HepG2 (cell line): ENCODE measurements around the gene ZNF492. TPM values are rescaled to one million over a fixed set of nuclear protein-coding genes. Genes with fewer than 3 reads are reported as not detected.

Experiments
- ATAC-seq: fragments of 200-7000 bp; cut with Tn5 transposase; 3 replicates; pipeline ENCODE4 v1.9.1; 2020; ENCODE audit warnings: mild to moderate bottlenecking, moderate library complexity
- BruUV-seq: library from RNA; stranded (reverse); fragments of 400-500 nt; replicated peaks from 2 replicates; lab custom pipeline; 2021; lab: Mats Ljungman, UMichigan
- CTCF ChIA-PET: fragments of 300-600 bp; formaldehyde crosslinking; extraction: SDS; loops from one replicate; lab custom pipeline; 2021; ENCODE audit warnings: low total read pairs, inconsistent platforms, low intra/inter-chr PET ratio; lab: Yijun Ruan, JAX
- POLR2A ChIA-PET: fragments of 350-600 bp; sonication (Branson Sonifier 250); formaldehyde crosslinking; loops from one replicate; lab custom pipeline; 2020; ENCODE audit warnings: antibody characterized with exemption, inconsistent platforms; lab: Yijun Ruan, JAX
- DNase-seq: peaks from one replicate; pipeline ENCODE4 v3.0.0-alpha.2; 2015; ENCODE audit warnings: low spot score
- FAIRE-seq: peaks from 3 replicates; lab custom pipeline; 2011; peaks lifted over from hg19 to GRCh38; lab: Jason Lieb, UNC
- H2AFZ ChIP-seq: one replicate; pipeline ENCODE4 v1.6.1; 2011; ENCODE audit warnings: low read length, inconsistent platforms
- H3K27ac ChIP-seq: fragments of 300-600 bp; 3 replicates; pipeline ENCODE4 v1.8.0; 2011; ENCODE audit warnings: mixed run types, mild to moderate bottlenecking, mixed read lengths, low read length, inconsistent platforms; ENCODE audit not compliant: insufficient read depth; ENCODE audit errors: extremely low read length
- H3K27me3 ChIP-seq, 2 experiments: fragments of 200-600 bp in 1 of 2; 2 replicates in 1 of 2; 3 replicates in 1 of 2; pipeline versions ENCODE4 v1.6.0 to v1.8.0; 2011; ENCODE audit warnings: low read length in 2 of 2, mild to moderate bottlenecking in 2 of 2, moderate library complexity in 2 of 2, inconsistent platforms in 1 of 2; ENCODE audit not compliant: insufficient read depth in 2 of 2, control insufficient read depth in 1 of 2
- H3K36me3 ChIP-seq, 2 experiments: fragments of 200-600 bp in 1 of 2; replicated peaks in 1 of 2; 2 replicates in 1 of 2; 3 replicates in 1 of 2; pipeline versions ENCODE4 v1.5.1 to v1.8.0; 2011; ENCODE audit warnings: low read length in 2 of 2, inconsistent platforms in 1 of 2; ENCODE audit not compliant: insufficient read depth in 2 of 2, control insufficient read depth in 1 of 2
- H3K4me1 ChIP-seq: 2 replicates; pipeline ENCODE4 v1.5.1; 2012; ENCODE audit warnings: low read length, inconsistent platforms; ENCODE audit not compliant: insufficient read depth
- H3K4me2 ChIP-seq: 2 replicates; pipeline ENCODE4 v1.6.0; 2011; ENCODE audit warnings: low read depth, low read length, inconsistent platforms
- H3K4me3 ChIP-seq, 3 experiments: fragments of 200-600 bp in 1 of 3; sonication (generic), shearing (Covaris generic) in 1 of 3; replicated peaks in 1 of 3; 2 replicates each; pipeline ENCODE4 v1.5.1; 2011 to 2016; ENCODE audit warnings: low read length in 3 of 3, inconsistent platforms in 2 of 3, low read depth in 2 of 3, mild to moderate bottlenecking in 2 of 3, control low read depth in 1 of 3, mixed read lengths in 1 of 3; ENCODE audit not compliant: insufficient read depth in 1 of 3
- H3K79me2 ChIP-seq: one replicate; pipeline ENCODE4 v1.6.1; 2011; ENCODE audit warnings: low read length, inconsistent platforms; ENCODE audit not compliant: insufficient read depth
- H3K9ac ChIP-seq: 2 replicates; pipeline ENCODE4 v1.6.0; 2011; ENCODE audit warnings: mild to moderate bottlenecking, low read depth, low read length, inconsistent platforms; ENCODE audit not compliant: insufficient read depth
- H3K9me3 ChIP-seq: 2 replicates; pipeline ENCODE4 v1.5.1; 2012; ENCODE audit warnings: mild to moderate bottlenecking, low read length
- H4K20me1 ChIP-seq: 2 replicates; pipeline ENCODE4 v1.6.0; 2011; ENCODE audit warnings: inconsistent platforms, mild to moderate bottlenecking, low read length, moderate library complexity; ENCODE audit not compliant: insufficient read depth
- ARID3A ChIP-seq: IDR thresholded peaks from 2 replicates; pipeline ENCODE4 v1.6.1; 2012; ENCODE audit warnings: low read depth, low read length, improper control_type of control experiment
- ARNT2 ChIP-seq: sonication (generic); formaldehyde crosslinking; IDR thresholded peaks from 2 replicates; pipeline ENCODE4 v1.8.0; 2022; ENCODE audit warnings: mild to moderate bottlenecking, low read depth, missing genetic modification reagents, moderate library complexity
- NFKB2 ChIP-seq: sonication (generic); formaldehyde crosslinking; IDR thresholded peaks from 2 replicates; pipeline ENCODE4 v1.4.0; 2020; ENCODE audit warnings: missing genetic modification reagents, borderline replicate concordance
- PRDM10 ChIP-seq: sonication (generic); formaldehyde crosslinking; IDR thresholded peaks from 2 replicates; pipeline ENCODE4 v1.4.0; 2020; ENCODE audit warnings: low read depth, missing genetic modification reagents
- SALL2 ChIP-seq: sonication (generic); formaldehyde crosslinking; IDR thresholded peaks from 2 replicates; pipeline ENCODE4 v1.8.1; 2023; ENCODE audit warnings: mild to moderate bottlenecking, missing genetic modification reagents, inconsistent platforms
- YEATS4 ChIP-seq: sonication (generic); formaldehyde crosslinking; IDR thresholded peaks from 2 replicates; pipeline ENCODE4 v1.4.0; 2020; ENCODE audit warnings: missing genetic modification reagents, borderline replicate concordance
- ZFP62 ChIP-seq: sonication (generic); formaldehyde crosslinking; IDR thresholded peaks from 2 replicates; pipeline ENCODE4 v1.4.0; 2020; ENCODE audit warnings: missing genetic modification reagents
- ZNF326 ChIP-seq: sonication (generic); formaldehyde crosslinking; IDR thresholded peaks from 2 replicates; pipeline ENCODE4 v1.4.0; 2020; ENCODE audit warnings: missing genetic modification reagents, borderline replicate concordance
- ZNF609 ChIP-seq: sonication (generic); formaldehyde crosslinking; IDR thresholded peaks from 2 replicates; pipeline ENCODE4 v1.4.0; 2020; ENCODE audit warnings: mild to moderate bottlenecking, missing genetic modification reagents, borderline replicate concordance
- ZNF644 ChIP-seq: IDR thresholded peaks from 2 replicates; pipeline ENCODE4 v1.6.1; 2016; ENCODE audit warnings: low read depth
- ZSCAN20 ChIP-seq: sonication (generic); formaldehyde crosslinking; IDR thresholded peaks from 2 replicates; pipeline ENCODE4 v1.4.0; 2020; ENCODE audit warnings: missing genetic modification reagents, mild to moderate bottlenecking, borderline replicate concordance
- WGBS: methylation state at CpG from one replicate; pipeline ENCODE4 v1.1.6; 2017; ENCODE audit warnings: low lambda C conversion rate; 5-methylcytosine and 5-hydroxymethylcytosine counted together
- in situ Hi-C: cut with HindIII; loops from 2 replicates; pipeline ENCODE4 v1.10.0; 2017; ENCODE audit warnings: low pct_unique_long_range_greater_than_20kb; ENCODE audit not compliant: extremely low pct_ligation_motif_present
- intact Hi-C: fragments of 100-400 bp; cut with micrococcal nuclease; formaldehyde crosslinking; loops from one replicate; pipeline ENCODE4 v1.10.0; 2022; ENCODE audit not compliant: unreplicated experiment
- polyA plus RNA-seq, 8 experiments: library from polyadenylated mRNA; depleted of rRNA in 3 of 8; stranded (reverse) in 7 of 8; unstranded in 1 of 8; fragments of >200 nt; fragmentation: Illumina TruSeq in 4 of 8; extraction: Trizol in 4 of 8; gene quantifications; 2 replicates each; pipeline versions ENCODE4 v1.2.1 to v1.2.3, GENCODE V29; 2011 to 2016; ENCODE audit warnings: low read depth in 4 of 8, missing spikeins in 1 of 8, mixed read lengths in 1 of 8; ENCODE audit not compliant: insufficient read depth in 1 of 8
- total RNA-seq, 5 experiments: library from RNA; depleted of rRNA; stranded (reverse); fragments of >200 nt; fragmentation: Illumina TruSeq; extraction: Trizol; gene quantifications; 2 replicates each; pipeline ENCODE4 v1.2.3, GENCODE V29; 2016; ENCODE audit warnings: low read depth in 1 of 5

ZNF492 gene
- total and polyA plus RNA-seq, 2 of the 13 experiments (the other 11 are each of a cell fraction or from before 2014, with no cell fraction given), result not detected

- no peak for TF ChIP-seq ZSCAN20 (CRISPR knock-in tag)
- TF ChIP-seq ZNF609, result no peak
Measured at GRCh38 chr19:22608441-22608840, 25.7 kb upstream of the ZNF492 start (continued).

- in situ Hi-C loops (no loop called here), intact Hi-C loops (no loop called here)
- H3K4me2 ChIP-seq, result no peak overlapping the region
- no peaks in the 10 kb centered on the region for H3K27me3 ChIP-seq
- POLR2A ChIA-PET, result no interaction called here
- peaks cover 92% of the 10 kb centered on the region for H3K9me3 ChIP-seq
- H3K4me1 ChIP-seq, result no peaks in the 10 kb centered on the region
- H3K9ac ChIP-seq, result no peak overlapping the region
- CTCF ChIA-PET, result no interaction called here
- ATAC-seq (no peak), DNase-seq (no peak), FAIRE-seq (no peak)
- 0% methylated on average over 1 of the region's 4 CpGs for WGBS
- no peak overlapping the region for H3K27ac ChIP-seq
- H3K79me2 ChIP-seq, result no peaks in the 10 kb centered on the region
- H3K36me3 ChIP-seq, result no peaks in the 10 kb centered on the region
- no peak overlapping the region for H2AFZ ChIP-seq
- no peak overlapping the region for H3K4me3 ChIP-seq
- no TSS peak for BruUV-seq
- H4K20me1 ChIP-seq, result no peaks in the 10 kb centered on the region
- TF ChIP-seq ZFP62 (CRISPR knock-in tag), result no peak
- TF ChIP-seq ARNT2 (CRISPR knock-in tag), result no peak
- TF ChIP-seq SALL2, result no peak
- TF ChIP-seq NFKB2 (CRISPR knock-in tag), result no peak
- TF ChIP-seq YEATS4 (CRISPR knock-in tag), result no peak
- no peak for TF ChIP-seq ARID3A
- no peak for TF ChIP-seq ZNF644 (CRISPR knock-in tag)
- no peak for TF ChIP-seq PRDM10 (CRISPR knock-in tag)
- TF ChIP-seq ZNF326 (CRISPR knock-in tag), result no peak
Measured at GRCh38 chr19:22609630-22610029, 24.5 kb upstream of the ZNF492 start.
